H9 (cell line): Measurements from ENCODE around the gene TEAD1. TPM values are rescaled to one million over a fixed set of nuclear protein-coding genes. Genes with fewer than 3 reads are reported as not detected.
A peak's percentile ranks its signal among the peaks of the same experiment; 100 is the strongest.

Experiments used
- DNase-seq: peaks from one replicate; pipeline ENCODE4 v3.0.0-alpha.2; 2017
- H2AFZ ChIP-seq: one replicate; pipeline ENCODE4 v1.6.1; 2013; ENCODE audit warnings: mild to moderate bottlenecking, low read length, control low read depth, moderate library complexity
- H2AK5ac ChIP-seq: 2 replicates; pipeline ENCODE4 v1.6.1; 2013; ENCODE audit warnings: low read length, control low read depth, mixed read lengths; ENCODE audit not compliant: insufficient read length
- H2BK120ac ChIP-seq: one replicate; pipeline ENCODE4 v1.6.1; 2013; ENCODE audit warnings: low read depth, mild to moderate bottlenecking, low read length, control low read depth, inconsistent platforms; ENCODE audit not compliant: poor library complexity, severe bottlenecking
- H2BK12ac ChIP-seq: 2 replicates; pipeline ENCODE4 v1.6.1; 2013; ENCODE audit warnings: low read length, control low read depth, mixed read lengths, low read depth; ENCODE audit not compliant: insufficient read length
- H2BK15ac ChIP-seq: 2 replicates; pipeline ENCODE4 v1.6.1; 2013; ENCODE audit warnings: low read depth, low read length, control low read depth
- H2BK20ac ChIP-seq: one replicate; pipeline ENCODE4 v1.6.1; 2013; ENCODE audit warnings: low read depth, mild to moderate bottlenecking, low read length, control low read depth, inconsistent platforms; ENCODE audit not compliant: poor library complexity, severe bottlenecking
- H2BK5ac ChIP-seq: 2 replicates; pipeline ENCODE4 v1.6.1; 2013; ENCODE audit warnings: low read length, control low read depth, mixed read lengths; ENCODE audit not compliant: insufficient read length
- H3K14ac ChIP-seq: 2 replicates; pipeline ENCODE4 v1.6.1; 2013; ENCODE audit warnings: low read length, control low read depth; ENCODE audit not compliant: insufficient read depth
- H3K18ac ChIP-seq: 2 replicates; pipeline ENCODE4 v1.6.1; 2013; ENCODE audit warnings: low read depth, mild to moderate bottlenecking, mixed read lengths, low read length, control low read depth; ENCODE audit not compliant: insufficient read length
- H3K23ac ChIP-seq: 2 replicates; pipeline ENCODE4 v1.6.1; 2013; ENCODE audit warnings: low read length, control low read depth, mixed read lengths, low read depth; ENCODE audit not compliant: insufficient read length
- H3K23me2 ChIP-seq: 2 replicates; pipeline ENCODE4 v1.6.1; 2013; ENCODE audit warnings: low read depth, mild to moderate bottlenecking, mixed read lengths, low read length, control low read depth; ENCODE audit not compliant: insufficient read length, poor library complexity, severe bottlenecking
- H3K27ac ChIP-seq: 2 replicates; pipeline ENCODE4 v1.5.1; 2013; ENCODE audit warnings: low read length, control low read depth, mixed read lengths, low read depth; ENCODE audit not compliant: insufficient read length
- H3K27me3 ChIP-seq: 2 replicates; pipeline ENCODE4 v1.6.1; 2013; ENCODE audit warnings: low read length, control low read depth, inconsistent platforms; ENCODE audit not compliant: insufficient read depth
- H3K4ac ChIP-seq: 2 replicates; pipeline ENCODE4 v1.6.1; 2013; ENCODE audit warnings: low read depth, mild to moderate bottlenecking, control low read depth, inconsistent platforms, low read length, moderate library complexity
- H3K4me1 ChIP-seq: 2 replicates; pipeline ENCODE4 v1.6.1; 2013; ENCODE audit warnings: low read length, control low read depth, inconsistent platforms; ENCODE audit not compliant: insufficient read depth
- H3K4me2 ChIP-seq: 2 replicates; pipeline ENCODE4 v1.6.1; 2013; ENCODE audit warnings: low read length, control low read depth, mixed read lengths; ENCODE audit not compliant: insufficient read length, insufficient read depth
- H3K56ac ChIP-seq: 2 replicates; pipeline ENCODE4 v1.6.1; 2013; ENCODE audit warnings: low read depth, mild to moderate bottlenecking, mixed read lengths, low read length, control low read depth; ENCODE audit not compliant: insufficient read length
- H3K79me1 ChIP-seq: 2 replicates; pipeline ENCODE4 v1.6.1; 2013; ENCODE audit warnings: low read depth, mild to moderate bottlenecking, moderate library complexity, low read length, control low read depth, inconsistent platforms; ENCODE audit not compliant: insufficient read depth, poor library complexity, severe bottlenecking
- H3K79me2 ChIP-seq: 2 replicates; pipeline ENCODE4 v1.6.1; 2013; ENCODE audit warnings: low read length, control low read depth, inconsistent platforms; ENCODE audit not compliant: insufficient read depth
- H3K9ac ChIP-seq: 2 replicates; pipeline ENCODE4 v1.6.1; 2013; ENCODE audit warnings: low read length, control low read depth, mixed read lengths; ENCODE audit not compliant: insufficient read length; ENCODE audit errors: extremely low read depth
- H3K9me3 ChIP-seq: one replicate; pipeline ENCODE4 v1.6.1; 2013; ENCODE audit warnings: low read depth, low read length, inconsistent platforms; ENCODE audit not compliant: control insufficient read depth
- H3T11ph ChIP-seq: one replicate; pipeline ENCODE4 v1.6.1; 2013; ENCODE audit warnings: mild to moderate bottlenecking, low read length, control low read depth, inconsistent platforms
- H4K20me1 ChIP-seq: one replicate; pipeline ENCODE4 v1.6.1; 2013; ENCODE audit not compliant: control insufficient read depth, insufficient read length, insufficient read depth
- H4K5ac ChIP-seq: 2 replicates; pipeline ENCODE4 v1.6.1; 2013; ENCODE audit warnings: low read depth, mild to moderate bottlenecking, mixed read lengths, low read length, control low read depth; ENCODE audit not compliant: insufficient read length
- H4K8ac ChIP-seq: replicated peaks from 2 replicates; pipeline ENCODE4 v1.6.1; 2013; ENCODE audit warnings: low read length, control low read depth, mixed read lengths, low read depth; ENCODE audit not compliant: insufficient read length
- H4K91ac ChIP-seq: 2 replicates; pipeline ENCODE4 v1.6.1; 2013; ENCODE audit warnings: low read depth, mild to moderate bottlenecking, moderate library complexity, mixed read lengths, low read length, control low read depth; ENCODE audit not compliant: insufficient read length
- H3K27ac Mint-ChIP-seq, 3 experiments: 2 replicates in 2 of 3; 3 replicates in 1 of 3; pipeline ENCODE4 v1.8.0; 2020 to 2021; ENCODE audit warnings: mixed read lengths in 3 of 3, mild to moderate bottlenecking in 1 of 3, moderate library complexity in 1 of 3
- H3K27me3 Mint-ChIP-seq: 2 replicates; pipeline ENCODE4 v1.8.0; 2021; ENCODE audit warnings: low read depth, mild to moderate bottlenecking, moderate library complexity, mixed read lengths
- H3K36me3 Mint-ChIP-seq, 3 experiments: 2 replicates in 2 of 3; 3 replicates in 1 of 3; pipeline ENCODE4 v1.8.0; 2020 to 2021; ENCODE audit warnings: low read depth in 3 of 3, mixed read lengths in 3 of 3; ENCODE audit not compliant: insufficient read depth in 1 of 3
- H3K4me1 Mint-ChIP-seq, 2 experiments: 2 replicates each; pipeline ENCODE4 v1.8.0; 2020; ENCODE audit warnings: mixed read lengths in 2 of 2
- H3K4me3 Mint-ChIP-seq, 2 experiments: 2 replicates in 1 of 2; 3 replicates in 1 of 2; pipeline ENCODE4 v1.8.0; 2020 to 2021; ENCODE audit warnings: mild to moderate bottlenecking in 2 of 2, mixed read lengths in 2 of 2, moderate library complexity in 1 of 2
- H3K9me3 Mint-ChIP-seq, 2 experiments: 2 replicates in 1 of 2; 3 replicates in 1 of 2; pipeline ENCODE4 v1.8.0; 2020; ENCODE audit warnings: mild to moderate bottlenecking in 2 of 2, mixed read lengths in 2 of 2, moderate library complexity in 1 of 2
- WGBS: extraction: QIAGEN DNeasy Blood & Tissue Kit; methylation state at CpG from one replicate; pipeline ENCODE4 v1.1.7; 2013; ENCODE audit warnings: missing lambda C conversion rate, low lambda C conversion rate, mixed read lengths; ENCODE audit not compliant: insufficient read length; ENCODE audit errors: extremely low coverage; 5-methylcytosine and 5-hydroxymethylcytosine counted together
- total RNA-seq: library from RNA; stranded (reverse); gene quantifications from 2 replicates; pipeline ENCODE4 v1.2.1, GENCODE V29; 2021
- TF ChIP-seq, protein P1 (sequence below): fragments of 200-600 bp; sonication (generic); conservative IDR thresholded peaks from 3 replicates; pipeline ENCODE4 v1.8.0; 2021; ENCODE audit warnings: antibody characterized with exemption, mild to moderate bottlenecking

Gene TEAD1
- total RNA-seq, 1 experiment from 2014 or later = 75.1 TPM

DNA sequence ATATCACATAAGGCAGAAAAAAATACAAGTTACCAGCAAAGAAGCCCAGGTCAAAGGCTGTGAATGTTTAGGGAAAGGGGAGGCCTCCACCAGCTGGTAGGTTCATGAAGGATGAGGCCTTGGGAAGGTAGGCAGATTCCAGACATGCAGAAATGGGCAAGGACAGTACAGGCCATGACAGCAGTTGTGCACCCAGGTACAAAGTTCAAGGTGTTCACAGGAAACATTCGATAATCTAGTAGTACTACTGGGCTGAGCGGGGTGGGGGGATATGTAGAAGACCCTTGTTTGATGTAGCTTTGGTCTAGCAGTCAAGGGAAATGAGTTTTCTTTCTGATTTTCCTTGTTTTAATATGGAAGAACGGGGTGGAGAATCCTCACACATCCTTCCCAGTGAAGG is 182.1 kb downstream of the TEAD1 start:
- Histone ChIP-seq H3K14ac (no peak overlapping the region), H3K23ac (no peak overlapping the region), H3K4me2 (no peak overlapping the region), H4K20me1 (no peaks in the 10 kb centered on the region), H2BK12ac (no peak overlapping the region), H3K9me3 (no peaks in the 10 kb centered on the region), H4K5ac (no peak overlapping the region), H2AFZ (no peak overlapping the region), H3K9ac (no peak overlapping the region), H3K79me2 (peaks cover 3% of the 10 kb centered on the region; the same call in 1 of the 2 replicates), H2AK5ac (no peak overlapping the region), H3K23me2 (no peaks in the 10 kb centered on the region), H3K27me3 (no peaks in the 10 kb centered on the region), H4K8ac (no peak overlapping the region), H3K27ac (no peak overlapping the region), H3K56ac (no peak overlapping the region), H2BK15ac (no peak overlapping the region), H2BK20ac (no peak overlapping the region), H3K4me1 (no peaks in the 10 kb centered on the region; the same call in 1 of the 2 replicates), H3K18ac (no peak overlapping the region), H3K4ac (no peak overlapping the region), H3T11ph (no peak overlapping the region), H2BK120ac (no peak overlapping the region), H3K79me1 (no peaks in the 10 kb centered on the region), H2BK5ac (no peak overlapping the region), H4K91ac (no peak overlapping the region)
- no peak for DNase-seq
- H3K27ac Mint-ChIP-seq = peak overlapping the region in 2 of 3 experiments; percentile 45 to 49; a peak in 4 of 7 replicates
- peaks cover 32 to 35% of the 10 kb centered on the region in 2 experiments for H3K4me1 Mint-ChIP-seq
- H3K9me3 Mint-ChIP-seq = no peaks in the 10 kb centered on the region
- TF ChIP-seq, protein P1, sequence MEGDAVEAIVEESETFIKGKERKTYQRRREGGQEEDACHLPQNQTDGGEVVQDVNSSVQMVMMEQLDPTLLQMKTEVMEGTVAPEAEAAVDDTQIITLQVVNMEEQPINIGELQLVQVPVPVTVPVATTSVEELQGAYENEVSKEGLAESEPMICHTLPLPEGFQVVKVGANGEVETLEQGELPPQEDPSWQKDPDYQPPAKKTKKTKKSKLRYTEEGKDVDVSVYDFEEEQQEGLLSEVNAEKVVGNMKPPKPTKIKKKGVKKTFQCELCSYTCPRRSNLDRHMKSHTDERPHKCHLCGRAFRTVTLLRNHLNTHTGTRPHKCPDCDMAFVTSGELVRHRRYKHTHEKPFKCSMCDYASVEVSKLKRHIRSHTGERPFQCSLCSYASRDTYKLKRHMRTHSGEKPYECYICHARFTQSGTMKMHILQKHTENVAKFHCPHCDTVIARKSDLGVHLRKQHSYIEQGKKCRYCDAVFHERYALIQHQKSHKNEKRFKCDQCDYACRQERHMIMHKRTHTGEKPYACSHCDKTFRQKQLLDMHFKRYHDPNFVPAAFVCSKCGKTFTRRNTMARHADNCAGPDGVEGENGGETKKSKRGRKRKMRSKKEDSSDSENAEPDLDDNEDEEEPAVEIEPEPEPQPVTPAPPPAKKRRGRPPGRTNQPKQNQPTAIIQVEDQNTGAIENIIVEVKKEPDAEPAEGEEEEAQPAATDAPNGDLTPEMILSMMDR = no peak
- WGBS = no CpG with 5 or more reads among the region's 3 CpGs
- H3K27me3 Mint-ChIP-seq = no peaks in the 10 kb centered on the region
- peaks cover 3 to 8% (median 4%) of the 10 kb centered on the region in 3 experiments; a peak in 3 of 7 replicates for H3K36me3 Mint-ChIP-seq
- no peak overlapping the region for H3K4me3 Mint-ChIP-seq
